Keratinocyte (primary cell): ENCODE data around the gene ZNF768. TPM values are rescaled to one million over a fixed set of nuclear protein-coding genes. Genes with fewer than 3 reads are reported as not detected.

Experiments
- DNase-seq: peaks from one replicate; pipeline ENCODE4 v3.0.0-alpha.2; 2011; ENCODE audit warnings: low read depth, missing footprints, low spot score
- FAIRE-seq: peaks from 2 replicates; lab custom pipeline; 2011; peaks lifted over from hg19 to GRCh38; lab: Jason Lieb, UNC
- H2AFZ ChIP-seq: 2 replicates; pipeline ENCODE4 v1.6.0; 2012; ENCODE audit warnings: low read length, control low read depth, inconsistent platforms; ENCODE audit not compliant: control insufficient read depth
- H3K27ac ChIP-seq: 2 replicates; pipeline ENCODE4 v1.5.1; 2011; ENCODE audit warnings: low read length; ENCODE audit not compliant: control insufficient read depth, insufficient read depth
- H3K27me3 ChIP-seq: 3 replicates; pipeline ENCODE4 v1.6.0; 2011; ENCODE audit warnings: low read length; ENCODE audit not compliant: control insufficient read depth, insufficient read depth; ENCODE audit errors: extremely low read depth
- H3K36me3 ChIP-seq, 2 experiments: 2 replicates in 1 of 2; 3 replicates in 1 of 2; pipeline ENCODE4 v1.5.1; 2011; ENCODE audit warnings: low read length in 2 of 2, mild to moderate bottlenecking in 1 of 2; ENCODE audit not compliant: control insufficient read depth in 2 of 2, insufficient read depth in 2 of 2; ENCODE audit errors: extremely low read depth in 1 of 2
- H3K4me1 ChIP-seq: 3 replicates; pipeline ENCODE4 v1.5.1; 2011; ENCODE audit warnings: low read length; ENCODE audit not compliant: control insufficient read depth, insufficient read depth; ENCODE audit errors: extremely low read depth
- H3K4me2 ChIP-seq: 3 replicates; pipeline ENCODE4 v1.6.0; 2011; ENCODE audit warnings: low read depth, low read length; ENCODE audit not compliant: control insufficient read depth, insufficient read depth; ENCODE audit errors: extremely low read depth
- H3K4me3 ChIP-seq, 3 experiments: fragments of 200-600 bp in 1 of 3; sonication (generic) in 1 of 3; 2 replicates in 2 of 3; 3 replicates in 1 of 3; pipeline ENCODE4 v1.5.1; 2011 to 2016; ENCODE audit warnings: low read length in 3 of 3, mild to moderate bottlenecking in 3 of 3, control low read depth in 2 of 3, inconsistent platforms in 1 of 3, low read depth in 1 of 3, mixed read lengths in 1 of 3, mixed run types in 1 of 3, moderate library complexity in 1 of 3; ENCODE audit not compliant: control insufficient read depth in 2 of 3, insufficient read depth in 2 of 3; ENCODE audit errors: extremely low read depth in 1 of 3
- H3K79me2 ChIP-seq: 2 replicates; pipeline ENCODE4 v1.6.0; 2012; ENCODE audit warnings: low read length; ENCODE audit not compliant: control insufficient read depth, insufficient read depth
- H3K9ac ChIP-seq: 3 replicates; pipeline ENCODE4 v1.6.0; 2011; ENCODE audit warnings: low read length; ENCODE audit not compliant: control insufficient read depth, insufficient read depth; ENCODE audit errors: extremely low read depth
- H3K9me1 ChIP-seq: 3 replicates; pipeline ENCODE4 v1.6.0; 2011; ENCODE audit warnings: low read length; ENCODE audit not compliant: control insufficient read depth, insufficient read depth; ENCODE audit errors: extremely low read depth
- H3K9me3 ChIP-seq: 2 replicates; pipeline ENCODE4 v1.5.1; 2012; ENCODE audit warnings: low read depth, low read length; ENCODE audit not compliant: control insufficient read depth
- H4K20me1 ChIP-seq: 3 replicates; pipeline ENCODE4 v1.6.0; 2011; ENCODE audit warnings: low read length; ENCODE audit not compliant: control insufficient read depth, insufficient read depth; ENCODE audit errors: extremely low read depth
- EZH2 ChIP-seq: IDR thresholded peaks from one replicate; pipeline ENCODE4 v1.6.1; 2012; ENCODE audit warnings: inconsistent platforms, mild to moderate bottlenecking, low read length, moderate library complexity
- dilution Hi-C: fragments of 300-500 bp; cut with MboI; formaldehyde crosslinking; loops from one replicate; pipeline ENCODE4 v1.7.0; 2020; ENCODE audit warnings: low sequenced_read_pairs; ENCODE audit not compliant: extremely low pct_ligation_motif_present
- polyA plus RNA-seq, 5 experiments: library from polyadenylated mRNA; depleted of rRNA in 3 of 5; stranded (reverse) in 3 of 5; stranded (forward) in 1 of 5; unstranded in 1 of 5; fragments of >200 nt; gene quantifications; 1 replicate in 1 of 5; 2 replicates in 3 of 5; 3 replicates in 1 of 5; pipeline versions ENCODE4 v1.2.1 to v1.2.3, GENCODE V29; 2011 to 2012; ENCODE audit warnings: missing spikeins in 2 of 5, low read depth in 1 of 5, low replicate concordance in 1 of 5
- TF ChIP-seq, protein P1 (sequence below), 3 experiments: IDR thresholded peaks in 1 of 3; conservative IDR thresholded peaks in 1 of 3; optimal IDR thresholded peaks in 1 of 3; 2 replicates in 2 of 3; 3 replicates in 1 of 3; pipeline versions ENCODE3 to v1.5.1; 2011; ENCODE audit warnings: low read length in 3 of 3, mild to moderate bottlenecking in 3 of 3, moderate library complexity in 2 of 3, control low read depth in 1 of 3, inconsistent platforms in 1 of 3; ENCODE audit not compliant: insufficient read depth in 2 of 3; ENCODE audit errors: extremely low read depth in 1 of 3

ZNF768 gene
- polyA plus RNA-seq, 1 donor (not counting 4 experiments of a cell fraction or from before 2014, with no cell fraction given) = 10.9 TPM

DNA sequence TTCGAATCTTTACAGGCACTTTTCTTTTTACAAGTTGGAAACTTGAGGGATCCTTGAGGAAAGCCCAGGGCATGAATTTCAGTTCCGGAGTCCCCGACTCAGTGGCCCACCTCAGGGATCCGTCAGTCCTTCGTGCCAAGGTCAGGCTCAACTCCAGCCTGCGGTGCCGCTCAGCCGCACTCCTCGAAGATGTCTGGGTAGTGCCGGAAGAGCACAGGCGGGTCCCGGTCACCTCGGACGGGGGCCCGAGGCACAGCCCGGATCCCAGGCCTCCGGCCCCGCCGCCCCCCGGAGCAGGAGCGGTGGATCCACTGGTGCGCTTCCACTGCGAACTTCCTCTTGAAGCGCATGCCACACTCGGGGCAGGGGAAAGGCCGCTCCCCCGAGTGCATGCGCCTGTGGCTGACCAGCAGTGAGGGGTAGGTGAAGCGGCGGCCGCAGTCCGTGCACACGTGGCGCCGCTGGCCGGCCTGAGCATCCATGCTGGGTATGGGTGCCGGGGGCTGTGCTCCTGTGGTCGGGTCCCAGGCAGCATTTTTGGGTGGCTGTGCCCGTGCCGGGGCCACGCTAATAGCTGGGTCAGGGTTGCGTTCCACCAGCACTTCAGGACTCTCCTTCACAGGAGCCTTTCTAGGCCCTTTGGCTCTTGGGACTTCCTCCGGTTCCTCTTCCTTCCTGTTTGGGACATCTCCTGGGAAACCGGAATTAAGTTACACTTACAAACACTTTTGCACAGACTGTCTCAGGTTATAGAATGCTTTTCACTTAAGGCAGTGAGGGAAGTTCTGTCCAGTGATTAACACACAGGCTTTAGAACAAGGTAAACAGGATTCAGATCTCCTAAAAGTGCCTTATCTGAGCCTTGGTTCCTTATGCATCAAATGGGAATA lies 43.6 kb upstream of the ZNF768 start:
- H3K27me3 ChIP-seq = no peaks in the 10 kb centered on the region
- DNase-seq = no peak
- H3K79me2 ChIP-seq = no peaks in the 10 kb centered on the region
- dilution Hi-C loops = no loop called here
- H3K9me3 ChIP-seq = no peaks in the 10 kb centered on the region
- no peak overlapping the region for H3K4me3 ChIP-seq
- H3K9ac ChIP-seq = no peak overlapping the region
- TF ChIP-seq, protein P1, sequence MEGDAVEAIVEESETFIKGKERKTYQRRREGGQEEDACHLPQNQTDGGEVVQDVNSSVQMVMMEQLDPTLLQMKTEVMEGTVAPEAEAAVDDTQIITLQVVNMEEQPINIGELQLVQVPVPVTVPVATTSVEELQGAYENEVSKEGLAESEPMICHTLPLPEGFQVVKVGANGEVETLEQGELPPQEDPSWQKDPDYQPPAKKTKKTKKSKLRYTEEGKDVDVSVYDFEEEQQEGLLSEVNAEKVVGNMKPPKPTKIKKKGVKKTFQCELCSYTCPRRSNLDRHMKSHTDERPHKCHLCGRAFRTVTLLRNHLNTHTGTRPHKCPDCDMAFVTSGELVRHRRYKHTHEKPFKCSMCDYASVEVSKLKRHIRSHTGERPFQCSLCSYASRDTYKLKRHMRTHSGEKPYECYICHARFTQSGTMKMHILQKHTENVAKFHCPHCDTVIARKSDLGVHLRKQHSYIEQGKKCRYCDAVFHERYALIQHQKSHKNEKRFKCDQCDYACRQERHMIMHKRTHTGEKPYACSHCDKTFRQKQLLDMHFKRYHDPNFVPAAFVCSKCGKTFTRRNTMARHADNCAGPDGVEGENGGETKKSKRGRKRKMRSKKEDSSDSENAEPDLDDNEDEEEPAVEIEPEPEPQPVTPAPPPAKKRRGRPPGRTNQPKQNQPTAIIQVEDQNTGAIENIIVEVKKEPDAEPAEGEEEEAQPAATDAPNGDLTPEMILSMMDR (optimal IDR thresholded peaks at IDR 0.05 in 1 of 3, IDR thresholded peaks at IDR 0.05 in 1 of 3, conservative IDR thresholded peaks at IDR 0.05 in 1 of 3; ENCODE audit: extremely low read depth in 1 of 3, insufficient read depth in 2 of 3, low read length in 3 of 3) = no peak
- no peak for TF ChIP-seq EZH2
- H4K20me1 ChIP-seq = no peaks in the 10 kb centered on the region
- peaks cover 24% of the 10 kb centered on the region for H3K4me1 ChIP-seq
- H3K27ac ChIP-seq = no peak overlapping the region
- no peak overlapping the region for H2AFZ ChIP-seq
- no peak for FAIRE-seq
- H3K4me2 ChIP-seq = peak overlapping the region; percentile 8
- no peaks in the 10 kb centered on the region for H3K9me1 ChIP-seq
- H3K36me3 ChIP-seq = no peaks in the 10 kb centered on the region

- dilution Hi-C loops = no loop called here
- Histone ChIP-seq H3K79me2 (no peaks in the 10 kb centered on the region), H3K9me3 (no peaks in the 10 kb centered on the region), H3K4me3 (no peak overlapping the region), H3K4me1 (peaks cover 24% of the 10 kb centered on the region), H3K9me1 (no peaks in the 10 kb centered on the region), H2AFZ (no peak overlapping the region), H4K20me1 (no peaks in the 10 kb centered on the region), H3K27ac (no peak overlapping the region), H3K9ac (no peak overlapping the region), H3K36me3 (no peaks in the 10 kb centered on the region), H3K4me2 (no peak overlapping the region), H3K27me3 (no peaks in the 10 kb centered on the region)
- DNase-seq = no peak
- no peak for FAIRE-seq
- no peak for TF ChIP-seq EZH2
- TF ChIP-seq, protein P1 (optimal IDR thresholded peaks at IDR 0.05 in 1 of 3, IDR thresholded peaks at IDR 0.05 in 1 of 3, conservative IDR thresholded peaks at IDR 0.05 in 1 of 3; ENCODE audit: extremely low read depth in 1 of 3, insufficient read depth in 2 of 3, low read length in 3 of 3) = no peak
Measured at GRCh38 chr16:30569281-30569680, 42.9 kb upstream of the ZNF768 start.
